ENCODE measurements around the gene NRF1. TPM values are rescaled to one million over a fixed set of nuclear protein-coding genes. Genes with fewer than 3 reads are reported as not detected.

The NRF1 gene
- total RNA-seq, 2 donors from 2014 or later: 22.9 to 26.4 TPM

DNA sequence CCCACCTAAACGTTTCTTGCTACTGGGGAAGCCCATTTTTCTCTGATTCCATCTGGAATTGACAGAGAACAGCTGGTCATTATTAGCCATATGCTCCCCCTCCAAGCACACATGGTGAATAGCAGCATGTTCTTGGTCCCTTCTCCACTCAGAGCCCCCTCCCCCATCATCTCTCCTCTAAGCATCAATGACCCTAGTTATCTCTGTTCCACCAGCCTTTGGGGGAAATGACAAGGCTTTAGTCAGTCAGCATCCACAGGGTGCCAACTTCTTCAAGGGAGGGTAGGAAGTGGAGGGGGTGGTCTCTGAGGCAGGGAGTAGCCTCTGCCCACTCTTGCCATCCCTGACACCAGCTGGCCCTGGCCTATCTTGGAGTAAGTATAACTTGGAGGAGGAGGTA, 178.1 kb downstream of the NRF1 start:
- no peaks in the 10 kb centered on the region for H3K9me3 ChIP-seq (ENCODE audit: control insufficient read depth, low read length)
- Mint-ChIP-seq H3K4me3 (no peak overlapping the region), H3K27ac (no peak overlapping the region), H3K4me1 (peaks cover 2% of the 10 kb centered on the region), H3K9me3 (no peaks in the 10 kb centered on the region), H3K36me3 (ENCODE audit: low read depth) (no peaks in the 10 kb centered on the region), H3K27me3 (ENCODE audit: insufficient read depth) (peaks cover 76% of the 10 kb centered on the region)
- no peak overlapping the region for H3K4me3 ChIP-seq (ENCODE audit: low read length)
- H3K27ac ChIP-seq (ENCODE audit: low read depth, low read length): no peak overlapping the region
- peaks cover 75% of the 10 kb centered on the region for H3K27me3 ChIP-seq (ENCODE audit: control insufficient read depth, insufficient read depth, low read length, poor library complexity, severe bottlenecking)
- no peaks in the 10 kb centered on the region for H3K4me1 ChIP-seq (ENCODE audit: control insufficient read depth, insufficient read depth, low read length)
- TF ChIP-seq CTCF (conservative IDR thresholded peaks at IDR 0.05): no peak
- H3K9ac ChIP-seq (ENCODE audit: extremely low read depth, low read length, poor library complexity, severe bottlenecking): no peak overlapping the region
- no peak for DNase-seq
- H3K36me3 ChIP-seq (ENCODE audit: control insufficient read depth, insufficient read depth, low read length): no peaks in the 10 kb centered on the region
- 73 to 100% methylated on average over 1 of the region's 1 CpG for WGBS, 2 experiments (ENCODE audit: insufficient coverage in 1 of 2, insufficient read length in 1 of 2)

DNA sequence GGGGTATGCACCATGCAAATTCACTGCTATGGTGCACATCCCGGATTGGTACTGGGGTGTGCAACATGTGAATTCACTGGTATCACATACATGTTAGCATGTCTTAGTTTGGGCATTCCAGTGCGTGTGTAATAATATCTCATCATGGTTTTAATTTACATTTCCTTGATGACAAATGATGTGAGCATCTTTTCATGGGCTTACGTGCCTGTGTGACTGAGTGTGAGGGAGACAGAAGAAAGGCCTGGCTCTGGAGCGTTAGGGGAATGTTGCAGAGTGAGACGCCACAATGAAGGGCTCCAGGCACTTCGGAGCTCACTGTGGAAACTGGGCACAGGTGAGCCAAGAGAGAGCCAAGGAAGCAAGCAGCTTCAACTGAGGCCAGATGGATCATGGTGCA, 178.6 kb downstream of the NRF1 start:
- H3K9ac ChIP-seq (ENCODE audit: extremely low read depth, low read length, poor library complexity, severe bottlenecking): no peak overlapping the region
- TF ChIP-seq CTCF (conservative IDR thresholded peaks at IDR 0.05): no peak
- H3K9me3 Mint-ChIP-seq: no peaks in the 10 kb centered on the region
- H3K27ac ChIP-seq (ENCODE audit: low read depth, low read length): no peak overlapping the region
- H3K36me3 Mint-ChIP-seq (ENCODE audit: low read depth): no peaks in the 10 kb centered on the region
- H3K4me1 Mint-ChIP-seq: peaks cover 2% of the 10 kb centered on the region
- 88 to 95% methylated on average over 5 to 6 of the region's 6 CpGs for WGBS, 2 experiments (ENCODE audit: insufficient coverage in 1 of 2, insufficient read length in 1 of 2)
- H3K9me3 ChIP-seq (ENCODE audit: control insufficient read depth, low read length): no peaks in the 10 kb centered on the region
- peaks cover 70% of the 10 kb centered on the region for H3K27me3 ChIP-seq (ENCODE audit: control insufficient read depth, insufficient read depth, low read length, poor library complexity, severe bottlenecking)
- DNase-seq: no peak
- no peaks in the 10 kb centered on the region for H3K4me1 ChIP-seq (ENCODE audit: control insufficient read depth, insufficient read depth, low read length)
- H3K27ac Mint-ChIP-seq: no peak overlapping the region
- no peaks in the 10 kb centered on the region for H3K36me3 ChIP-seq (ENCODE audit: control insufficient read depth, insufficient read depth, low read length)
- H3K4me3 Mint-ChIP-seq: no peak overlapping the region
- no peak overlapping the region for H3K4me3 ChIP-seq (ENCODE audit: low read length)
- H3K27me3 Mint-ChIP-seq (ENCODE audit: insufficient read depth): peaks cover 71% of the 10 kb centered on the region

DNA sequence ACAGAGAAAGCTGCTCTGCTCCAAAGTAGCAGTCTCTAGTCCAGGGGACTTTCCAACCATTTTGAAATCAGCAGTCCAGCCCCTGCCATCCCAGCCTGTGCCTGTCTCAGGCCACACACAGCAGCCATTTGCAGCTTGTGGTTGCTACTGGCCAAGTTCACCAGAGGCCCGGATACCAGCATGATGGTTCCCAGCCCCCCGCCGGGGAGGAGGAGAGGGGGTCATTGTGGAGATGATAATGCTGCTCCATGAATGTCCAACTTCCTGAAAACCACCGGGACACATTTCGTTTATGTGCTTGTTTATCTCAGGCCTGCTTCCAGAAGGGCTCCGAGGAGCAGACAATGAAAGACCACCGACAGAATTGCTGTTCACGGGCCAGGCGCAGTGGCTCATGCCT, 181.2 kb downstream of the NRF1 start:
- Mint-ChIP-seq H3K27me3 (ENCODE audit: insufficient read depth) (peaks cover 45% of the 10 kb centered on the region), H3K27ac (no peak overlapping the region), H3K4me3 (no peak overlapping the region), H3K4me1 (peaks cover 2% of the 10 kb centered on the region), H3K36me3 (ENCODE audit: low read depth) (no peaks in the 10 kb centered on the region), H3K9me3 (no peaks in the 10 kb centered on the region)
- WGBS, 2 experiments (ENCODE audit: insufficient coverage in 1 of 2, insufficient read length in 1 of 2): 75 to 84% methylated on average over 8 to 9 of the region's 9 CpGs
- Histone ChIP-seq H3K9ac (ENCODE audit: extremely low read depth, low read length, poor library complexity, severe bottlenecking) (no peak overlapping the region), H3K9me3 (ENCODE audit: control insufficient read depth, low read length) (no peaks in the 10 kb centered on the region), H3K4me1 (ENCODE audit: control insufficient read depth, insufficient read depth, low read length) (no peaks in the 10 kb centered on the region), H3K36me3 (ENCODE audit: control insufficient read depth, insufficient read depth, low read length) (no peaks in the 10 kb centered on the region), H3K27me3 (ENCODE audit: control insufficient read depth, insufficient read depth, low read length, poor library complexity, severe bottlenecking) (peaks cover 44% of the 10 kb centered on the region), H3K4me3 (ENCODE audit: low read length) (no peak overlapping the region), H3K27ac (ENCODE audit: low read depth, low read length) (no peak overlapping the region)
- peak; percentile 63 for DNase-seq
- no peak for TF ChIP-seq CTCF (conservative IDR thresholded peaks at IDR 0.05)

Measured in endodermal cell (in vitro differentiated cells).